ENCODE data around the gene CRYGA.
A peak's percentile ranks its signal among the peaks of the same experiment; 100 is the strongest.

The CRYGA gene, protein sequence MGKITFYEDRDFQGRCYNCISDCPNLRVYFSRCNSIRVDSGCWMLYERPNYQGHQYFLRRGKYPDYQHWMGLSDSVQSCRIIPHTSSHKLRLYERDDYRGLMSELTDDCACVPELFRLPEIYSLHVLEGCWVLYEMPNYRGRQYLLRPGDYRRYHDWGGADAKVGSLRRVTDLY

DNA sequence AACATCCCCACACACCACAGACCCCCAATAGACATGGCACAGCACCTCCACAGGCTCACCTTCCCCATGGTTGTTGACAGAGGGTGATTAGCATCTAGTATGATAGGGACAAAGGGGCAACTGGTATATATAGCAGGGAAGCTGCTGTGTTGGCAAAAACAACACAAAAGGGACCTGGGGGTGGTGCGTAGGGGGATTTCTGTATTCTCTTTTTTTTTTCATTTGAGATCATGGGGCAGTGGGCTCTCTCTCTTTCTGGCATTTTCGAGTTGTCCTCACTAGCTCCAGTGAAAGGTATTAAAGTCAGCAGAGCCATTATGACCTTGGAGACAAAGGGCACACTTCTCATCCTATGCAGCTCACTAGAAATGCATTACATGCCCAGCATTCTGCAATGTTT lies at the start of gene CRYGA:
Gene CRYGA (minus strand): TSS at position 101 of the 400 bp plus-strand sequence. CDS start 33 bp downstream, at position 68.
- no peak for DNase-seq (ENCODE audit: low read depth in 3 of 3)

DNA sequence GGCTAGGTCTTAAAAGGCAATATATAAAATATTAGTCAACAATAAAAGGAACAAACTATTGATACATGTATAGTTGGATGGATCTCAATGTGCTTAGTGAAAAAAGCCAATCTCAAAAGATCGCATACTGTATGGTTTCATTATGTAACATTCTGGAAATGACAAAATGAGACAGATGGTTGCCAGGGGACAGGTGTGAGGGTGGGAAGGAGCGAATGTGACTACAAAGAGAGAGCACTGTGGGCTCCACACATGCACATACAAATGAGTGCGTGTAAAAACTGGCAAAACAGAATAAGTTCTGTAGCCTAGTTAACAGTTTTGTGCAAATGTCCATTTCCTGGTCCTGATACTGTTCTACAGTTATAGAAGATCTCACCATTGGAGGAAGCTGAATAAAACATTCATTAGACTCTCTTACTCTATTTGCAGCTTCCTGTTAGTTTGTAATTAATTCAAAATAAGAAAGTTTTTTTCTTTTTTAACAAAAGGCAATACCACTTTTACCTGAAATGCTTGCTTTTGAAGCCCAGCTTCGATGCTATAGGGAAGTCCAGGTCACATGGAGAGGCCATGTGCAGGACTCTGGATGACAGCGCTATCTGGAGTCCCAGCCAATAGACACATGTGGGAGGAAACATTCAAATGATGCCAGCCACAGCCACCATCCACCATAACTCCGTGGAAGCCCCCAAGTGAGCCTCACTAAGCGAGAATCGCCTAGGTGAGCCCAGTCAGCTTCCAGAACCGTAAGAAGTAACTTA lies 47.5 kb upstream of the CRYGA start:
- DNase-seq (ENCODE audit: low read depth in 3 of 3): no peak

DNA sequence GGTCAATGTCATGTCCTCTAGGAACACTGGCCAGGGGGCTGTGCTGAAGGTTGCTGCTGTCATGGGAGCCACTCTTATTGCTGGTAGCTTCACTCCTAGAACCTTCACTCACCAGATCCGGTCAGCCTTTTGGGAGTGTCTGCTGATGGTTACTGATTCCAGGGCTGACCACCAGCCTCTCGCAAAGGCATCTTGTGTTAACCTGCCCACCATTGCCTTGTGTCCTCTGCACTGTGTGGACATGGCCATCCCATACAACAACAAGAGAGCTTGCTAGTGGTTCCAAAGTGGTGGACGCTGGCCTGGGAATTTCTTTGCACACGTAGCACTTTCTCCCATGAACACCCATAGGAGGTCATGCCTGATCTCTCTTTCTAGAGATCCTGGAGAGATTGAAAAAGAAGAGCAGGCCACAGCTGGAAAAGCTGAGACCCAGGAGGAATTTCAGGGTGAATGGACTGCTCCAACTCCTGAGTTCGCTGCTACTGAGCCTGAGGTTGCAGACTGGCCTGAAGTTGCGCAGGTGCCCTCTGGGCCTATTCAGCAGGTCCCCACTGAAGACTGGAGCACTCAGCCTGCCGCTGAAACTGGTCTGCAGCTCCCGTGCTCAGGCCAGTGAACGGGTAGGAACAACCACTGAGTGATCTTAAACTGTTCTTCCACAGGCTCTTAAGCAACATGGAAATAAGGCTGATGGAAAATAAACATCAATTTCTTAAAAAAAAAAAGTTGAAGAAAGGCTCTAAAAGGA lies 45.1 kb upstream of the CRYGA start:
- DNase-seq (ENCODE audit: low read depth in 3 of 3): no peak

DNA sequence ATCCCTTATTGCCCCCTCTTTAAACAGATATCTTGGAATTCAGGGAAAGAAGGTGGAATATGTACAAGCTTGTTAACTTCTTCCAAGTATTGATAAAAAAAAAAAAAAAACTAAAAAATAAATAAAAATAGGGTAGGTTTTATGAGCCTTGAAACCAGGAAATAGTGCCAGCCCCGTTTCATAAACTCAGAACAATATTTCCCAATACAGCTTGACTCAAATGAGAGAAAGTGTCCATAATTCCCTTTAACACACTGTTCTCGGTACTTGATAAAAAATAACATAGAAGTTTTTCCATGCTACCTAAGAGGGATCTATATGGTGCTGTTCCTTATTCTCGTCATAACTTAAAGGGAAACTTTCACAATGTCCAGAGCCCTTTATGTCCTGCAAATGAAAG lies 44.4 kb upstream of the CRYGA start:
- DNase-seq (ENCODE audit: low read depth in 3 of 3): no peak

DNA sequence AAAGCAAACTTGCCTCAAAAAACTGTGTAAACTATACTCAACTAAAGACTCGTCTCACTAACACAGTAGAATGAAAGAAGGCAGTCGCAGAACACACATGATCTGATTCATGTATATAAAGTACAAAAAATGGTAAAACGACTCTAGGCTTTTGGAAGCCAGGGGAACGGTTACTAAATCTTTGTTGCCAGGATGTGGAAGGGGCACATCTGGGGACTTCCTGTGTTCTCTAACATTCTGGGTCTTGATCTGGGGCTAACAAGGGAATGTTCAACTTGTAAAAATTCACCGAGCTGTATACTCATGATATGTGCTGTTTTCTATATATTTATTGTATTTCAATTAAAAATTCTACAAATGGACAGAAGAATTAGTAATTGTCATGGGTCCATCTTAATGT lies 40.8 kb upstream of the CRYGA start:
- DNase-seq (ENCODE audit: low read depth in 3 of 3): no peak

DNA sequence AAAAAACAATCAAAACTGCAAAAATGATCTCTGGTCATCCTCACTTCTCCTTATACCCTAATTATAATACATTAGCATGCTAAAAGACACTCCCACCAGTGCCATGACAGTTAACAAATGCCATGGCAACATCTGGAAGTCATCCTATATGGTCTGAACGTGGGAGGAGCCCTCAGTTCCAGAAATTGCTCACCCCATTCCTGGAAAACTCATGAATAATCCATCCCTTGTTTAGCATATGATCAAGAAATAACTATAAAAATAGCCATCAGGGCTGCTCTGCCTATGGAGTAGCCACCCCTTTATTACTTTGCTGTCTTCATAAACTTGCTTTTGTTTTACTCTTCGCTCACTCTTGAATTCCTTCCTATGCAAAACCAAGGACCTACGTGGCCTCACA lies 32.1 kb upstream of the CRYGA start:
- no peak for DNase-seq (ENCODE audit: low read depth in 3 of 3)

DNA sequence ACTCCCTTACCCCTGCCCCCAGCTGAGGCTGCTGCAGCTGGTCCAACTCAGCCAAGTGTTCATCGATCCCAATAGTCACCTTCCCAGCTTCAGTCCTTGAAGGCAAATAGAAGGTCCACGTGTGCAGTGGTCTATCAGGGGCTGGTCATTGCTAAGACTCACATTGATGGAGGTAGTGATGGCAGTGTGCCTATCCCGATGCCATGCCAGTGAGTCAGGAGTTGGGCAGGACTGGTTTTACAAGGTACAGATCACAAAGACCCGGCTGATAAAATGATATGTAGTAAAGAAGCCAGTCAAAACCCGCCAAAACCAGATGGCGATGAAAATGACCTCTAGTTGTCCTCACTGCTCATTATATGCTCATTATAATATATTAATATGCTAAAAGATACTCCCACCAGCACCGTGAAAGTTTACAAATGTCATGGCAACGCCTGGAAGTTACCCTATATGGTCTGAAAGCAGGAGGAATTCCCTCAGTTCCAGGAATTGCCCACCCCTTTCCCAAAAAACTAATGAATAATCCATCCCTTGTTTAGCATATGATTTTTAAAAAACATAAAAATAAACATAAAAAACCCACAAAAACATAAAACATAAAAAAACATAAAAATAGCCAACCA lies 29.3 kb upstream of the CRYGA start:
- DNase-seq (ENCODE audit: low read depth in 3 of 3): no peak

DNA sequence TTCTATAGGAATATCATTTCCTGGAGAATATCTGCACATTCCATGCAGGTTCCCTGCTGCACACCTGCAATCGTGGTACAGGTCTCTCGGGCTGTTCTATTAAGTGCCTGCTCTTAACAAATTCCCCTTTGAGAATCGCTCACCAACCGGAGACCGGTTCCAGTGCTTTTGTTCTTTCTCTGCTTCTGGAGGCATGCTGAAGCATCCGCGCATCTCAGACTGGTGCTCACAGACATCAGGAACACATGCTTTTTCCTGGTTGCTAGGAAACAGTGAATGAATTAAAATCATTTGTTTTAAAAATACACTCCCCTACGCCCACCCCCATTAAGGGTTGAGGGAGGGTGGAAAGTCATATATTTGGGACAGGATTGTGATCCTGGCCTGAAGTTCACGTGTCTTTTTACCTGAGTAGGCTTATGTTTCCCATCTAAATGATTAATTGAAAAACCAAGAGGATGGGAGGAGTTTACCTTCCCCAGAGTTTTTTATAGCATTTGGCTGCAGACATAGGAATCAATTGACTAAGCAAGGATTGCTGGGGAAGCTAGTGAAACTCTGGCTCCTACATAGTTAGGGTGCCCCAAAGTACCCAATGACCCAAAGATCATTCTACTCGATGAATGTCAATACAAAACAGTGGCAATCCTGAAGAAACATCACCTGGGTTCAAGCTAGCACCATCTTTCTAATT lies 26.6 kb upstream of the CRYGA start, which contains the start of gene C2orf80:
Gene C2orf80 (minus strand): TSS at position 221 of the 694 bp plus-strand sequence. CDS start 3,044 bp downstream, outside the sequence.
- DNase-seq (ENCODE audit: low read depth in 3 of 3): no peak

DNA sequence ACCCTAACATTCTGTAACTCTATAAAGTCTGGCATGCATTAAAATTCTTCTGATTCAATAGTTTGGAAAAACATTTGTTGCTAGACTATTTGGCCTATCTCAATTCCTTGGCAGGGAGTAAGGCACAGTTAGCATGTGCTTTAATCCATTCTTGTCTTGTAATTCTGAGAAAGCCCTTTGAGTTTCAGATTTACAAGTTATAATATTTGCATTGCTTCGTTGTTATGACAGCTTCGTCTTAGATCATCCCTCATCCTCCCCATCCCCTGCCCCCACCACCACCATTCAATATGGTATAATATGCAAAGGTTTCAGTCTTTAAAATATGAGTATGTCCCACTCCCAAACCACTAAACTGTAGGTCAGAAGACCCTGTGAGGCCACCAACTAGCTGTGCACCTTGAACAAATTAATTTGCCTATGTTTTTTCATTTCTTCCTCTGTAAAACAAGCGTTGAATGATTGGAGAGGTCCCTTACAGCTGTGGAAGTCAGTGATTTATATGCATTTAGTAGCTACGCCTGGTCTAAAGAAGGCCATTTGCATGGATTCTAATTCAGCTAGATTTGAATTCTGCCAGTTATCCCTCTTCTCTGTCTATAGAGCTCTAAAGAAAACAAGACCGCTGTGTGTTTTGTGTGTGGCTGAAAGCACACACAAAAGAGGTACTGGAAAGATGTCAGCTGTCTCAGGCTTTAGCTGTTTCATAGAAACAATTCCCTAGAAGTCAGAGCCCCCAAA lies 25.9 kb upstream of the CRYGA start:
- DNase-seq (ENCODE audit: low read depth in 3 of 3): no peak

DNA sequence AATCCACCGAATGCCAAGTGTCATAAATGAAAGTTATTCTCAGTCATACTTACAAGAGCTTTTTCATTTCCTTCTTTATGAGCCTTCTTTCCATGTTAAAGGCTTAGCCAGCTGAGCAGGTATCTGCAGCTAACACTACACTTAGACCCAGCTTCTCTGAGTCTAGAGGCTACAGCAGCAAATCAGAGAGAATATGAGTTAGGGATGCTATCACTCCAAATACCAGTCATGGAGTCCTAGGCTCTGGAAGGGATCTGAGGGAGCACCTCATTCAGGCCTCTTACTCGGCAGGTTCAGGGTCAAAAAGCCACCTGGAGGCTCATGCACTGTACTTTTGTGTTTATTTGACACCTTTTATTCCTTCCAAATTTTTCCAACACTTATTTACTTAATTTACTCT lies 23.5 kb upstream of the CRYGA start:
- DNase-seq (ENCODE audit: low read depth in 3 of 3): no peak

DNA sequence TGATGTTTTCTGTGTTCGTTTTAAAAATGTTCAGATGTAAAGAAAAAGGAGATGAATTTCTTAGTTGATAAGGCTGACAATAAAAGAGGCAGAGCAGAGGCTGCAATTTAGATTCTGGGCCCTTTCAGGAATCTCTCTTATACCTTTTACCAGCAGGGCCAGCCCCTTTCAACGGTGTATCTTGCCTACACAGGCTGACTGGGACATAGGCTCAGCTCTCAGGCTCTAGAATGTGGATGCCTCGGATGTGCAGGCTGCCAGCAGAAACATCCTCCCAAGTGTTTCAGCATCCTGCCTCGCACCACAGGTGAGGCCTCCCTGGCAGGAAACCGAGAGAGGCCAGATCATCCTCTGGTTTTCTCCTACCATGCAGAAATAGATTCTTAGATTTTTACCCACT lies 23.1 kb upstream of the CRYGA start:
- DNase-seq (ENCODE audit: low read depth in 3 of 3): no peak

DNA sequence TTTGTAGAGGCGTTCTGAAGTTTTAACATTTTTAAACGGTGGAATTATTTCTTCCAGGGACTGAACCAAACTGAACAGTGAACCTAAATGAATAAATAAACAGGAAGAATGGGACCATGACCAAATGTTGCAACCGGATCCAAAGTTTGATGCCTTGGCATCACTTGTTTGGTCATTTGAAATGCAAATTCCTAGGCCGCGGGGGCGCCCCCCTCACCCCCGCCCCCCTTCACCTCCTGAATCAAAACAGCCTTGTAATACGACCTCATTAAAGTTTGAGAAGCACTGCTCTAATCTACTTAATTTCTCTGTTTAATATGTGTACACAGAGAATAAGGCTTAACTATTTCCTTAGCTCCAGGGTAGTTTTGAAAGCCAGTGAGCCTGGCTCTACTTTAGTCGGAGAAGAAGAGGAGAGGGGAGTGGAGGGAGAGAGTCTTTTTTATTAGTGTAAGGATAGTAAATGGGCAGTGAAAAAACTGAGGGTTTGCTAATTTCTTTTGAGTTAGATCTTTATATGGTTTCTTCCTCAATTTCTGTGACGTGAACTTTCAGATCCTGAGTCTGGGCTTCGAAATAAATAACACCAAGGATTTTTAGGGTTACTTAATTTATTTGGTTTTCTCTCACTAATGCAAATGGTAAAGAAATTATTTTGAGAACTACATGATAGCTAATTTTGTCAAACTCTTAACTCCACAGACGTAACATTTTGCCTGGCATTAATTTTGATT lies 20.8 kb upstream of the CRYGA start:
- DNase-seq (ENCODE audit: low read depth in 3 of 3): no peak

DNA sequence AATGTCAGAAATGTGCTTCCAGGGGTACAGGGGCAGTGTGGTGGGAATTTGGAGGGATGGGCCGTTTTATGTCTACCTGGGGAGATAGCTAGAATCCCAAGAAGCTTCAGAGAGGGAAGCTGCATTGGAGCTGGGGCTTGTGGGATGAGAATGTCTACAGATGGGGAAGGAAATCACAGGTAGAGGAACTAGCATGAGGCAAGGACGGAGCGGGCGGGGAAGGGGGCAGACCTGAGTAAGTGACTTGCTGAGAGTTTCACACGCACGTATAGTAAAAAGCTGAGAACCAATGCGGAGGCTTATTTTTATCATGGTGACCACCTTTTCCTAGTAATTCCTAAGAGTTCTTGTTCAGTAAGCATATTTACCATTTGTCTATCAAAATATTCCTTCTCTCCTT lies 20.1 kb upstream of the CRYGA start:
- no peak for DNase-seq (ENCODE audit: low read depth in 3 of 3)

DNA sequence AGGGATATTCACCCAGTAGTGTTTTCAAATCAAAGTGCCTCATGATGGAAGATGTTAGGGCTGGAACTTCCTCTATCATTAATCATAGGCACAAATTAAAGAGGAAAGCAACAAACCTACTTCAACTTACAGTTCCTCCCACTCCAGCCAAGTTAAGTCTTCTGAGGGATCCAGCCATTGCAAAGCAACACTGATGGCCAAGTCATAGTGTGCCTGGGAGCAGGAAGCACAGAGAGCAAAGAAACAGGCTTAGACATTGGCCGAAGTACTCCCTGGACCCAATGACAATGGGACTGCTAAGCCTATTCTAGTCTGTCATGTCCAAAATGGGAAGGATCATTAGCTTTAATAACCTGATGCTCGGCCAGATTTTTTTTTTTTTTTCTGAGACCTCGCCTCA lies 19.4 kb upstream of the CRYGA start:
- DNase-seq (ENCODE audit: low read depth in 3 of 3): no peak

DNA sequence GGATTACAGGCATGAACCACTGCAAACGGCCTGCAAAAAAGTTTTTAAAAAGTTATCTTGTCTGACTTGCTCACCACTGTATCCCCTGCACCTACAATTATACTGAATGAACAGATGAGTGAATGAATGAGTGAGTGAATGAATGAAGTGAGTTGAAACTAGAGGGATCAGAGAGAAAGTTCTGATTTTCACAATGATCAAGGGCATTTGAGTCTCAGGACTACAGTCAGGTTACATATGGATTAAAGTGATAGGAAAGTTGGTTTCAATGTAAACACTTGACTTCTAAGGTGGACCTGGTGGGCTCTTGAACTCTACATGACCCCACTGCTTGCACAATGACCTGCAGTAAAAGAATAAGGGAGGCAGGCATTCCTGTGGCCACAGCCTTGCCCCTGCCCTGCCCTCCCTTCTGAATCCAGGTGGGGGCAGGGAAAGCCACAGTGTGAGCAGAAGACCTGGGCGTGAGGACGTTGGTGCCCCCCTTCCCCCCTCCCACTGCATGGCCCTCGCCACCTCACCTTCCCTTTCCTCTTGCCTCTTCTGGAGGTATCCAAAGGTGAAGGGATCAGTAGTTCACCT lies 15.7 kb upstream of the CRYGA start:
- DNase-seq (ENCODE audit: low read depth in 3 of 3): no peak

DNA sequence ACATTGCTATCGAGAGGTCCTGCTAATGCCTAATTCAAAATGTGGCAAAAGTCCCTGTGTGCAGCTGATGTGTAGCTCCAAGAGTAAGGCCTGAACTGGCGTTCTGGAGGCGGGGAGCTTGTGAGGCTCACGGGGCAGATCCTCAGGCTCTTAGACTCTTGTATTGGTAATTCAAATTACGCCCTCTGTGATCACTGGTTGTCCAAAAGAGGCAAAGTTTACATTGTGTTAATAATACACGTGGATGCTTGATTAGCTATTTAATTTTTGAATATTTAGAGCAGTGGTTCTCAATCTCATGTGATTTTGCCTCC lies 12.4 kb upstream of the CRYGA start:
- DNase-seq (ENCODE audit: low read depth in 3 of 3): no peak

DNA sequence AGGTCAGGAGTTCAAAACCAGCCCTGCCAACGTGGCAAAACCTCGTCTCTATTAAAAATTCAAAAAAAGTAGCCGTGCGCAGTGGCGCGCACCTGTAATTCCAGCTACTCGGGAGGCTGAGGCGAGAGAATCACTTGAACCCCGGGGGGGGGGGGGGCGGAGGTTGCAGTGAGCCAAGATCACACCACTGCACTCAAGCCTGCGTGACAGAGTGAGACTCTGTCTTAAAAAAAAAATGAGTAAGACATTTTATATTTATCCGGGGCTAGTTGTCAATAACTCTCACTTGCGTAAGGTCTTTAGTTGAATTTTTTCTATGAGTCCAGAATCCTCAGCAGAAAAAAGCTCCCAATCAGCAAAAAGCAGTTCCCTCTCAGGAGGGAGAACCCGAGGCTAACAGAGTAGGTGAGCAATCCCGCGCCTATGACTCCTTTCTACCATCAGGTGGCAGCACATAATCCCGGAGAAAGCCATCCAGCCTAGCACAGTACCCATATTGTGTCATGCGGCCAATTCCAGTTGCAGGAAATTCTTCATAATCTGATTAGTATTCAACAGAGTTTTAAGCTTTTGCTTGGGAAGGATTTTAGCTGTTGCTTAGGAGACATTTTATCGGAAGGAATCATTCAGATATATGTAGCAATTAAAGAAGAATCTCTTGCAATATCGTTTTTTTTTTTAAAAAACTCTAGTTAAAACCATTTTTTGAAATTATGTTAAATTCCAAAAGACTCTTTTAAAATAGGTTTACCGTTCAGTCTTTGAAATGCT lies 11.9 kb upstream of the CRYGA start:
- peak; percentile 27 to 41 (median 37) for DNase-seq (ENCODE audit: low read depth in 3 of 3)

DNA sequence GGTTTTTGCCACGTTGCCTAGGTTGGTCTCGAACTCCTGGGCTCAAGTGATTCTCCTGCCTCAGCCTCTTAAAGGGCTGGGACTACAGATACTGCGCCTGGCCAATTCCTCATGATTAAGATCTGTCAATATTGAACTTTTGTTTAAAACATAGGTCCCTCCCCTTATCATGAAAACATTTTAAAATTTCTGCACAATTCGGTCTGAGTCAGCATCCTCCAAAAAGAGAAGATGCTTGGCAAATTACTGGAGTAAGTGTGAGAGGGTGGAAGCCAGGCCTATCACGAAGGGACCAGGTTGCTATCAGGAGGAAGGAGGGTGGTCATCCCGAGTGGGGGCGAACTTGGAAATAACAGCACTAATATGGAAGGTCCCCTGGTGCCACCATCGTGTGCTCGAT lies 10.8 kb upstream of the CRYGA start:
- DNase-seq (ENCODE audit: low read depth in 3 of 3): no peak

DNA sequence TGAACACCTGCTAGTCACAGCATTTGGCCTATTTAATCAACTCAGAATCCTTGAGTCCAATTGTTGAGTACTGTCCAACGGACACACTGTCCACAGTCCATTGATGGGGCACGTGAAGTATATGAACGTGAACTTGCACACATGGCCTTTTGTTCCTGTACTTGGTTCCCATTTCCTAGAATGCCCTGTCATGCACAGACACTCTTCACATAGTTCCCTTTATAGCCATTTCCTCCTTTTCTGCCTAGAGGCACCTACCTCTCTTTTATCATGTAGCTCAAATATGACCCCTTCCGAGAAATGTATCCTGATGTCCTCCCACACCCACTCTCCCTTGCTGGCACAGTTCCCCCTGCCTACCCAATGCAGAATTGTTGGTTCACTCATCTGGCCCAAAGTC lies 8.7 kb upstream of the CRYGA start:
- DNase-seq (ENCODE audit: low read depth in 3 of 3): no peak

Data from stimulated activated CD4-positive, alpha-beta T cell treated with anti-CD3 and anti-CD28 coated beads, TNF-alpha, amount 100 ng/mL, for 48 hours (primary cell).